Endometrial microvascular endothelial cells (primary cell): ENCODE measurements around the gene RRP1. TPM values are rescaled to one million over a fixed set of nuclear protein-coding genes. Genes with fewer than 3 reads are reported as not detected.

Experiments used
- in situ Hi-C: cut with HindIII; loops from 2 replicates; pipeline ENCODE4 v1.10.0; 2017; ENCODE audit warnings: low sequenced_read_pairs, low pct_unique_long_range_greater_than_20kb; ENCODE audit errors: inconsistent ontology term
- total RNA-seq: library from RNA; depleted of rRNA; stranded (reverse); fragments of >200 nt; gene quantifications from one replicate; pipeline ENCODE4 v1.2.3, GENCODE V29; 2015; ENCODE audit errors: inconsistent ontology term

The RRP1 gene, protein sequence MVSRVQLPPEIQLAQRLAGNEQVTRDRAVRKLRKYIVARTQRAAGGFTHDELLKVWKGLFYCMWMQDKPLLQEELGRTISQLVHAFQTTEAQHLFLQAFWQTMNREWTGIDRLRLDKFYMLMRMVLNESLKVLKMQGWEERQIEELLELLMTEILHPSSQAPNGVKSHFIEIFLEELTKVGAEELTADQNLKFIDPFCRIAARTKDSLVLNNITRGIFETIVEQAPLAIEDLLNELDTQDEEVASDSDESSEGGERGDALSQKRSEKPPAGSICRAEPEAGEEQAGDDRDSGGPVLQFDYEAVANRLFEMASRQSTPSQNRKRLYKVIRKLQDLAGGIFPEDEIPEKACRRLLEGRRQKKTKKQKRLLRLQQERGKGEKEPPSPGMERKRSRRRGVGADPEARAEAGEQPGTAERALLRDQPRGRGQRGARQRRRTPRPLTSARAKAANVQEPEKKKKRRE
- 61.6 TPM for total RNA-seq

DNA sequence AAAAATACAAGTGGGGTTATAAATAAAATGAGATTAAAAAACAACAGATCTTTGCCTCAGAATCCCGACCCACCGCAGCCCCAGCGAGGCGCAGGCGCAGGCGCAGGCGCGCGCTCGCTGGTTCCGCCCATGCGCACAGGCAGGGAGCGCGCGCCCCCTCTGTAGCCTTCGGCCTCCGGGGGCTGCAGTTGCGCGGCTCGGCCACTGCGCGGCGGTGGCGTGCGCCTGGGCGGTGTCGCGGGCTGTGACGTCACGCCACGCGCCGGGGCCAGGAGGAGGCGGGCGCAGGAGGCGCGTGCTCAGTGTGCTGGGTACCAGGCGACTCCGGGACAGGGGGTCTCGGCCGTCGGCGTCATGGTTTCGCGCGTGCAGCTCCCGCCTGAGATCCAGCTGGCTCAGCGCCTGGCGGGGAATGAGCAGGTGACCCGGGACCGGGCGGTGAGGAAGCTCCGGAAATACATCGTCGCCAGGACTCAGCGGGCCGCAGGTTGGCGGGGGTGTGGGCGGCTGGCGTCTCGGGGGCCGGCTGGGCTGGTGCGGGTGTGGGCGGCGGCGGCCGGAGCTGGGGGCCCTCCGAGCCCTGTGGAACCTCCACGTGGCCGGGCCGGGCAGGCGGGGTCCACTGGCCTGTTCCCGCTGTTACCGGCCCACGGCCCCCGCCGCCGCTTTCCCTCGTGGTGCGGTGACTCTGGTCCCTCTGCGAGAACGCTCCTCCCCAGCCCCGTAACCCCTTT, at the start of gene RRP1:
RRP1 (plus strand) TSS at position 302 of the 734 bp plus-strand sequence; CDS start at position 355, 53 bp downstream.
- in situ Hi-C loops, result no loop called here

DNA sequence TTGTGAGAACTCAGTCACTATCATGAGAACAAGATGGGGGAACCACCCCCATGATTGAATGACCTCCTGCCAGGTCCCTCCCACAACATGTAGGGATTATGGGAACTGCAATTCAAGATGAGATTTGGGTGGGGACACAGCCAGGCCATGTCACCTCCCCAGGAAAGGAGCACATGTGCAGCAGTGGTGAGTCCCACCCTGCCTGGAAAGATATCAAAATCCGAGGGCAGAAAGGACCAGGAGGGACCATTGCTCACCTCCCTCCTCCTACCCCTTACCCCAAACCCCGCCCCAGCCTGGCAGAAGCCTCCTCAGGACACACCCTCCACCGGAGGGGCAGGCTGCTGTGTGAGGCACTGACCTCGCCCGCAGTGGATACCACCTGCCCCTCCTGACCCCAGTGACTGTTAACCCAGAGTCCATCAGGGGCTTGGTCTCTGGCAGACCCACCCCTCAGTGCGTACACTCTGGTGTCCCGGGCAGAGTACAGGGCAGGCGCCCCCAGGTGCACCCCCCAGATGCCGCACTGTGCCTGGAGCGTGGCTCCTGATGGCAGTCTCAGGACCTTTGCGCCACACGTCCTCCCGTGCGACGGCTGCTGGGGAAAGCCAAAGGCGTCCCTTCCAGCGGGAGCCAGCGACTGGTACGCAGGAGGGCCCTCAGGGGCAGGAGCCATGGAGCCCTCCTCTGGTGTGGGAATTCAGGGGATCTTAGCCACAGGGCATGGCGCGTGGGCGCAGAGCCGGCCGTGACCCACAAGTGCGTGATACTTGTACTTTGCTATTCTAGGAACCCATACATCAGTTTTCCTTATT, 49.5 kb upstream of the RRP1 start:
- in situ Hi-C loops, result no loop called here

DNA sequence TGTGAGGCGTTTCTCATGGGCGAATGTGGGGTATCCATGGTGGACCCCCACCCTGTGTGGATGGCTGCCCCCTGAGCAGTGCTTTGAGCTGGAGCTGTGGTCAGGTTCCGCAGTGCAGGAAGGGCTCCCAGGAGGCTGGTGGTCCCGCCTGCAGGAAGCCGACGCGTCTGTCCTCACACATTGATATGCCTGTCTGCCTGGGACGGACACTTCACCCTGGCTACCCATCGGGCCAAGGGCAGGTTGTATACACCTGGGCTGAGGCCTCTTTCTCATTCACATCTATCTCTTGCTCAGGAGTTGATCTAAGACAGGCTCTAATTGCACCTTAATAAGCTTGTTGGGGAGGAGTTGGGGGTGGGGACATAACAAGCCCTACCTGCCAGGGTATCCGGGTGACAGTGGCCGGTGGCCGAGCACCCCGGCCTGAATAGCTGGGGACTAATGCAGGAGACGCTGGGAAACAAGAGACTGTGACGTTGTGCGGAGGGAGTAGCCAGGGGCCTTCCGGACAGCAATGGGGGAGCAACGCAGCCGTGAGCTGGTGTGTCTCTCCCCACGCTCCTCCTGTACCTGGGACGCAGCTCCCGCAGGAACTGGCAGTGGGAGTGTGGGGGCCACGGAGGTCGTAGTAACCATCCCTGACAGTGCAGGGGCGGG, 48.8 kb upstream of the RRP1 start:
- in situ Hi-C loops, result no loop called here

DNA sequence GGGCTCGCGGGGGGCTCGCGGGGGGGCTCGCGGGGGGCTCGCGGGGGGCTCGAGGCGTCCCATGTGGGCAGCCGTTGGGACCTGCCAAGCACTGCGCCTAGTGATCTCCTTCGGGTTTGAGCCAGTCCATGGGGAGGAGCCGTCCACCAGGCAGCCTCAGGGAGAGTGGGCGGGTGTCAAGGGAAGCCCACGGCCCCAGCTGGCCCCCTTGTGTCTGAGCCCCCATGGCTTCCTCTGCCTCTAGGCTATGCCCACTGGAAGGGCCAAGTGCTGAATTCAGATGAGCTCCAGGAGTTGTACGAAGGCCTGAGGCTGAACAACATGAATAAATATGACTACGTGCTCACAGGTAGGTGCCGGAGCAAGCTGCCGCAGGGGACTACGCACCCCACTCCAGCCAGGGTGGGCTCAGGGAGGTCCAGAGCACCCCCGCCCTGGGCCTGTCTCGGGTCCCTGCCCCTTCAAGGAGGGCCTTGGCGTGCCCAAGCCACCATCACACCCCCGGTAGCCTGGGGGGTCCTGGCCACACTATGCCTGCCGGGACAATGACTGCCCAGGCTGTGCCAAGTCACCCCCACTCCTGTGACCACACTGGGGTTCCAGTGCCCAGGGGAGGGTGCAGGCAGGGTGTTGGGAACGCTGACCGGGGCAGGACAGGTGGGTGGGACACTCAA, 47.8 kb upstream of the RRP1 start:
- in situ Hi-C loops, result no loop called here

DNA sequence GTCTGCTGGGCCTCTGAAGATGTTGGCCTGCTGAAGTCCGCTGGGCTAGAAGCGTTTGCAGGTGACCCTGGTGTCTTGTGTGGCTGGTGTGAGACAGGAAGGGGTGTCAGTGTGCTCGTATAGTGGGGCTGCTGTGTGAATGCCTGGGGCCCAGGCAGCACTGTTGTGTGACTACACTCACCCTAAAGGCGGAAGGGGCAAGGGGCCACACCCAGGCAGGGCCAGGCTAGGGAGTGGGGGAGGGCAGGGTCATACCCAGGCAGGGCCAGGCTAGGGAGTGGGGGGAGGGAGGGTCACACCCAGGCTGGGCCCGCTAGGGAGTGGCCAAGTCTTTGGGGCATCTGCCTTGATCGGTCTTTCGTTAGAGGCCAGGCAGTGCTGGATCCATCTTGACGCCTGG, 45.4 kb upstream of the RRP1 start:
- in situ Hi-C loops, result no loop called here

DNA sequence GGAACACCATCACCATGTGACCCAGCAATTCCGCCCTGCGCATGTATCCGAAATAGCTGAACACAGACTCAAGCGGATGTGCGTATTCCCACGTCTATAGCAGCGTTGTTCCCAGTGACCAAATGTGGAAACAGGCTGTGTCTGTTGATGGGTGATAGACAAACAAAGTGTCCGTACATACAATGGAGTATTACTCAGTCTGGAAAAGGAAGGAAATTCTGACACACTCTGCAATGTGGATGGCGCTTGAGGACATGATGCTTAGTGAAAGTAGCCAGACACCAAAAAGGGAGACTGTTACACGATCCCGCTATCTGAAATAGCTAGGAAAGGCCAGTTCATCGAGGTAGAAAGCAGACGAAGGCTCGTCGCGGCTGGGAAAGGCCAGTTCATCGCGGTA, 44.7 kb upstream of the RRP1 start:
- in situ Hi-C loops, result no loop called here

DNA sequence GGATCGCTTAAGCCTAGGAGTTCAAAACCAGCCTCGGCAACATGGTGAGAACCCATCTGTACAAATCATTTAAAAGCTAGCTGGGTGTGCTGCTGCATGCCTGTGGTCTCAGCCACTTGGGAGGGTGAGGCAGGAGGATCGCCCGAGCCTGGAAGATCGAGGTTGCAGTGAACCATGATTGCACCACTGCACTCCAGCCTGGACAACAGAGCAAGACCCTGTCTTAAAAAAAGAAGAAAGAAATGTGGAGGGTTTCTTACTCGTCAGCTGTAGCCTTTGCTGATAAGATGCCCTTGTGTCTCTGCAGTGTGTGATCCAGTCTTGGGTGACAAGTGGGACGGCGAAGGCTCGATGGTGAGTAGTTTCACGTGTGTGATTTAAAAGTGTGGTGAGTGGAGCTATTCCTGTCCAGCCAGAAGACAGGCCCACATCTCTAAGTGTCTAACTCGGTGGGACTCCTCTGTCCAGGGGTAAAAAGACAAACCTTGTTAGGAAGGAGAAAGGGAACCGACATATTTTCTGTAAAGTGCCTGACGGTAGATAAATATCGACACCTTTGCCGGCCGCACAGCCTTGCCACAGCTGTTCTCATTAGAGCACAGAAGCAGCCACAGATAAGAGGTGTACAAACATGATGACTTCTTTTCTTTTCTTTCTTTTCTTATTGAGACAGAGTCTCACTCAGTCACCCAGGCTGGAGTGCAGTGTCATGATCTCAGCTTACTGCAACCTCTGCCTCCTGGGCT, 43.4 kb upstream of the RRP1 start:
- in situ Hi-C loops, result no loop called here

DNA sequence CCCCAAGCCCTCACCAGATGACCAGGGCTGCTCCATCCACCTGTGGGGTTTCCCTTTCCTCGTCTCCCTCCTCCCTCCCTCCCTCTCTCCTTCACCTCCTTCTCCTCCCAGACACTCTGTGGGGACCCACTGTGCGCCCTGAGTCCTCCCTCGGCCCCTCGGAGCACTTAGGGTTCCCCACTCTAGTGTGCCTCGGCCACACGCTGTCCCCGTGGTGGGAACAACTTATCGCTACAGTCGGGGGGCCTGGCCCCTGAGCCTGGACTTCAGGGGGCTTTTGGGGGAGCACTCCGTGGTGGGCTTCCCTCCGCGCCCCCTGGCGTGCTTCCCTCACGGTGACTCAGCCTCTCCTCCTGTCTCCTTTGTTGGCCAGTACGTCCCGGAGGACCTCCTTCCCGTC, 40.8 kb upstream of the RRP1 start:
- in situ Hi-C loops, result no loop called here

DNA sequence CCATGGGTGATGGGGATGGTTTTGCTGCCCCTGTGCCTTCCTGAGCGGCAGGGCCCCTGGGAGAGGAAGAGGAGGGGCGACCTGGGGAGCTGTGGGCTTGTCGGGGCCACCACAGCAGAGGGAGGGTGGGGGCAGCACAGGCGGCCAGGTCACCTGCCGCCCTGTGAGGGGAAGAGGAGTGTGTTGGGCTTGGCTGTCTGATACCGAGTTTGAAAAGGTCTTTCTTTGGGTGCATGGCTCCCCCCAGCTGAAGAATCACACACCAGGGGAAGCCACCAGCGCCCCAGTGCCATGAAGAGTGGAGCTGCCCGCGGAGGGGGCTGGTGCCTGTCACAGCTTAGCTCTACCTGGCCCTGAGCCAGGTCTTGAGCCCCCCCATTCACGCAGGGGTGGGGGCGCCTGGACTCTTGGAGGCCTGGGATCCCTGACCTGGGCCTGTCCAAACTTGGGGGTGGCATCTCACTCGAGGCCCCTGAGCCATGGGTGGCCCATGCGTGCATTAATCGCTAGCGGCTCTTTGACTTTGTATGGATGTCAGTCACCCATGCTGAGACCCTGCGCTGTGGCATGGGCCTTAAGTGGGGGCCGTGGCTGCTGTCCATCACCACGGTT, 39.6 kb upstream of the RRP1 start:
- in situ Hi-C loops, result no loop called here

DNA sequence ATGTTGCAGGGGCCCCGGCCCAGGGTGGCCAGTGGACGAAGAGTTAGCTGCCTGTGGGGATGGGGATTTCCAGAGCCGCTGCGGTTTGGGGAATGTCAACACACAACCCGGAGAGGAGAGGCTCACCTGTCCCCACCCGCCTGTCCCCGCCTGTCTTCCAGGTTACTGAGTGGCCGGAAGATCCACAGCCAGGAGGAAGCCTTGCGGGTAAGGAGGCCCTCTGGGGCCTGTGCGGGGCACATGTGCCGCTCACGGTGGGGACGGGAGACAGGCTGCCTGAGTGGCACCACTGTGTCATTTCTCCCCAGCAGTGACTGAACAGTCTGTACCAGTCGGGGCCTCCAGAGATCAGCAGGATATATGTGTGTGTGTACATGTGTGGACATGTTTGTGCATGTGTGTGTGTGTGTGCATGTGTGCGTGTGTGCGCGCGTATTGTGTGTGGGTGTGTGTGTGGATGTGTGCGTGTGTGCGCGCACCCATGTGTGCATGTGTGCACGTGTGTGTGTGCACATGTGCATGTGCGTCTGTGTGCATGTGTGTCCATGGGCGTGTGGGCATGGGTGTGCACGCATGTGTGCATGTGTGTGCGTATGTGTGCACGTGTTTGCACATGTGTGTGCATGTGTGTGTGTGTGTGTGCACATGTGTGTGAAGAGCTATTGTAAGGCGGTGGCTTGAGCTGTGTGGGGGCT, 38.9 kb upstream of the RRP1 start:
- in situ Hi-C loops, result no loop called here

DNA sequence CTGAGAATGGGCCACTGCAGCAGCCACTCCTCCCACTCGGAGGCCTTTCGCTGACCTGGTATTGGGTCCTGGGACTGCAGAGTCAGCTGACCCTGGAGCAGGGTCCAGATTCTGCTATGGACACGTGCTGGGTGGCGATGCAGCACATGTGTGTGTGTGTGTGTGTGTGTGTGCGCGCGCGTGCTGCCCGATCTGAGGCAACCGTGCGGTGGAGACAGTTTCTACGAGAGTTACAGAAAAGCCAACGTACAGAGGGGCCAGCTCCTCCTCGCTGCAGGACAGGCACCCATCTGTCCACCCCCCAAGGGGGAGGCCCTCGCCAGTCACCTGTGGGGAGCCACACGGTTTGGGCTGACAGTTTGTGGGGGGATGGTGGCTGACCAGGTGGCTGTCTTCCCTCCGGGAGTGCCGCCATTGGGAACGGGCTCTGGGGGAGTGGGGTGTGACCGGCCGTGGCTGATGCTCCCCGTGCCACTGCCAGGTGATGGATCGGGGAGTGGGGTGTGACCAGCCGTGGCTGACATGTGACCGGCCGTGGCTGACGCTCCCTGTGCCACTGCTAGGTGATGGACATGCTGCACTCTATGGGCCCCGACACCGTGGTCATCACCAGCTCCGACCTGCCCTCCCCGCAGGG, 37.3 kb upstream of the RRP1 start:
- in situ Hi-C loops, result no loop called here

DNA sequence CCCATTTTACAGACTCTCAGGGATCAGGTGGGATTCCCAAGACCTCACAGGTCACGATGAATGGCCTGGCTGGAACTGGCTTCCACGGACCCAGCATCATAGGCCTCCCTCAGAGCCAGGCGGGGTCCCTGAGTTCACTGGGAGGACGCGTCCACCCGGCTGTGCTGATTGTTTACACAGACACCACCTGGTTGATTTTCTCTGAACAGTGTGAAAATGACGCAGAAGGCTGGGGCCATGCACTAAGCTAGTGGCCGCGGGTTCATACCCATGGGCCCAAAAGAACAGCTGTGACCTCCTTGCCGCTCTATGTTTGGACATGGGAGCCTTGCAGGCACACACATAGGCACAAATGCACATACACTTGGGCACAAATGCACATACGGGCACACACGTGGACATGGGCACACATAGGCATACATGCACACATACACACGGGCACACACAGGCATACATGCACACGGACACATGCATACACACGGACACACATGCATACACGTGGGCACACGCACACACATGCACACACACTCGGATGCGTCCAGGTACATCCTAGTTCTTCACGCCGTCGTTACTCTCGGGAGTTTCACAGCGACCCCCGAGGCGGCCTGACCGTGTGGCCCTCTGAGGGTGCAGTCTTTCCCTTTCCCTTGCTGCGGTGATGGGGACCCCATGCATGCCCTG, 36.5 kb upstream of the RRP1 start:
- in situ Hi-C loops, result no loop called here

DNA sequence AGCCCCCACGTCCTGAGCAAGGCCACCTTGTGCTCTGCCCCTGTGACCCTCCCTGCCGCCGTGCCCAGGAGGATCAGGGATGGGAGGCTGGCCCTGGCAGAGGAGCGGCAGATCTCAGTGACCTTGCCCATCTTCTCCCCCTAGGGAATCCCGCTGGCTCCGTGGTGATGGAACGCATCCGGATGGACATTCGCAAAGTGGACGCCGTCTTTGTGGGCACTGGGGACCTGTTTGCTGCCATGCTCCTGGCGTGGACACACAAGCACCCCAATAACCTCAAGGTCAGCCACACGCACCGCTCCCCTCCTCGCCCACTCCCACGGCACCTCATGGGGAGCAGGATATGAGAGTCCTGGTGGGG, 36.0 kb upstream of the RRP1 start:
- in situ Hi-C loops, result no loop called here

DNA sequence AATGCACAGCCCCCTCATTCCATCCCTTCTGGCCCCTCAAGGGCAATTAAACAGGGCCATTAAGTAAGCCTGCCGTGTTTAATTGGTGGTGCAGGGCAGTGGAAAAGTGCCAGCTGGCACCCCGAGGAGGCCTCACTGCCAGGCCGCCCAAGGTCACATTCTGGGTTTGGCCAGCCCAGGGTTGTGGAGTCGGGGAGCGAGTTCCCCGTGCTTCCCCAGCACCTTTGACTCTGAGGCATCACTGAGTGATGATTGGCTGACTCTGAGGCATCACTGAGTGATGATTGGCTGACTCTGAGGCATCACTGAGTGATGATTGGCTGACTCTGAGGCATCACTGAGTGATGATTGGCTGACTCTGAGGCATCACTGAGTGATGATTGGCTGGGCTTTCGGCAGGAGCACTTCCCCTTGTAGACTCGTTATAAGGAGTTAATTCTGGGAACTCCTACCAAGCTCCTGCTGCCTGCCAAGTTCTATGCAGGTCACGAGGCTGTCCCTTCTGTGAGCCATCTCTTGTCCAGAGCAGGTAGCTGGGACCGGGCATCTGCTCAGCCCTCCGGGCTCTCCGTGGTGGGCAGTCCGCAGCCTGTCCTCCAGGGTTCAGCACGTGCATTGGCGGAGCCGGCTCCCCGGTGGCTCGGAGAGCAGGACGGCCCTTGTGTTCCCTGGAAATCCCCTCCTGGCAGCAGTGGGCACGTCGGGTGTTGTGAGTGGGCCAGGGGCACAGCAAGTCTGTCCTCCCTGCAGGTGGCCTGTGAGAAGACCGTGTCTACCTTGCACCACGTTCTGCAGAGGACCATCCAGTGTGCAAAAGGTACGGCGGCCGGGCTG, 34.2 kb upstream of the RRP1 start:
- in situ Hi-C loops, result no loop called here
